Spleen (tissue), 7 donors: ENCODE data around the gene CCDC192.

ENCODE experiments used
- CTCF ChIP-seq, 11 experiments: fragments of 200-600 bp in 7 of 11; fragments of 450-650 bp in 4 of 11; sonication (generic) in 4 of 11; IDR thresholded peaks in 8 of 11; conservative IDR thresholded peaks in 3 of 11; 1 replicate in 7 of 11; 2 replicates in 4 of 11; pipeline versions ENCODE4 v1.4.0 to v1.8.0; 2016 to 2021; ENCODE audit warnings: antibody characterized with exemption in 11 of 11, inconsistent platforms in 4 of 11, mild to moderate bottlenecking in 1 of 11
- POLR2A ChIP-seq, 3 donors: fragments of 450-650 bp; IDR thresholded peaks; one replicate each; pipeline ENCODE4 v1.5.1; 2017; ENCODE audit warnings: antibody characterized with exemption in 3 of 3, mild to moderate bottlenecking in 1 of 3
- POLR2AphosphoS5 ChIP-seq, 3 donors: sonication (generic); formaldehyde crosslinking; IDR thresholded peaks; one replicate each; pipeline ENCODE4 v1.5.1; 2017; ENCODE audit warnings: antibody characterized with exemption in 3 of 3
- donor health status: DM: no; HTN: no; CAD: no; lungs with moderate emphysema.
- donor health status: DM: no; HTN: no; CAD: no.
- donor health status: DM: no; HTN: no; CAD: no.

- TF ChIP-seq CTCF (IDR thresholded peaks at IDR 0.05 in 8 of 11, conservative IDR thresholded peaks at IDR 0.05 in 3 of 11) (no peak), POLR2A (IDR thresholded peaks at IDR 0.05) (no peak), POLR2AphosphoS5 (IDR thresholded peaks at IDR 0.05) (no peak)
Observed at GRCh38 chr5:127718181-127718580, 15.0 kb downstream of the CCDC192 start.
